ENCODE results near the gene FLVCR2.
"Not testable (repeated sequence)": the region's sequence is repeated elsewhere in the genome, so short reads cannot be mapped to it uniquely, and the experiment has no call there.

The FLVCR2 gene

GRCh38 chr14:75673345-75674035 lies 95.1 kb downstream of the FLVCR2 start:
- no peak for DNase-seq

GRCh38 chr14:75675265-75675960 lies 97.0 kb downstream of the FLVCR2 start:
- no peak for DNase-seq

DNA sequence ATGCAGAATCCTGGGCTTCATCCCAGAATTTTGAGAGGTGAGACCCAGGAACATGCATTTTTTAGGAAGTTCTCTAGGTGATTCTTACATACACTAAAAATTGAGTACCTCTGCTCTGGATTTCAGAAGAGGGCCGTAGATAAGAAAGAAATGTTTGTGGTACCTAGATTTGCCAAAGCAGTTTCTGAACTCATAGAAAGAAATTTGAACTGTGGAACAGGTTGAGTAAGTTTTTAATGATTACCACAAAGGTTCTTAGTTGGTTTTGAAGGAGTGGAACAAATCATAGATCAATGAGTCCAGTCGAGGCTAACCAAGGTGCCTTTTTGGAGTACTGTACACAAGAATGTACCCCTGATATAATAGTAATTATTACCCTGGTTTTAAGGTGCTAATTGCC lies 107.5 kb downstream of the FLVCR2 start:
- DNase-seq, result no peak

GRCh38 chr14:75689012-75689411 lies 110.6 kb downstream of the FLVCR2 start:
- DNase-seq, result no peak

- no peak for DNase-seq
These were observed 111.6 kb downstream of the FLVCR2 start for GRCh38 chr14:75690010-75690409.

DNA sequence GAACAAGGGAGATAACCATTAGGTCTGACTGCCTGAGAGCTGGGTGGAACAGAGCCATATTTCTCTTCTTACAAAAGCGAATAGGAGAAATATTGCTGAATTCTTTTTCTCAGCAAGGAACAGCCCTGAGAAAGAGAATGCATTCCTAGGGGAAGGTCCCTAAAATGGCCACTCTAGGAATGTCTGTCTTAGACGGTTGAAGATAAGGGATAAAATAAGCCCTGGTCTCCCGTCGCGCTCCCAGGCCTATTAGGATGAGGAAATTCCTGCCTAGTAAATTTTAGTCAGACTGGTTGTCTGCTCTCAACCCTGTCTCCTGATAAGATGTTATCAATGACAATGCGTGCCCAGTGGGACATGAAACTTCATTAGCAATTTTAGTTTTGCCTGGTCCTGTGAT lies 116.6 kb downstream of the FLVCR2 start:
- not testable (repeated sequence) for DNase-seq

DNA sequence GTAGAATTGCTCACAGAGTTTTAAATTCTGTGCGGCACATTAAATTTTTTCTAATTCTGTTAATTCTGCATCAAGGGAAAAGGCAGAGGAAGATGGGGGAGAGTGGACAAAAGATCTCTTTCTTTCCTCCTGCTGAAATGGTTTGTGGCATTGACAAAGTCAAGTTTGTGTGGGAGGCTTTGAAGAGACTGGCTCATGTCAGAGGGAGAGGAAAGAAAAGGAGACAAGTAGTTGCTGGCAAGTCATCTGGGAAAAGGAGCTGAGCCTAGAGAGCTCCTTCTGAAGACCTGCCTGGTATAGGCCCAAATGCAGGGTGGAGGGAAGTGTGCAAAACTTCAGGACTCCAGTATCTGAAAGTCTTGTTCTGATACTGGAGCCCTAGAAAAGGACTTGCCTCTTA lies 119.0 kb downstream of the FLVCR2 start:
- no peak for DNase-seq

Data from T-helper 9 cell (primary cell).